ENCODE results near the gene PTGES2. TPM values are rescaled to one million over a fixed set of nuclear protein-coding genes. Genes with fewer than 3 reads are reported as not detected.
A peak's percentile ranks its signal among the peaks of the same experiment; 100 is the strongest.

The PTGES2 gene
- total and polyA plus RNA-seq, 9 of the 15 experiments (the other 6 are each of a cell fraction or from before 2014, with no cell fraction given), result 2.4 to 196 (median 90.1) TPM

- TF ChIP-seq MLLT1 (IDR thresholded peaks at IDR 0.05) (no peak), PTBP1 (IDR thresholded peaks at IDR 0.05; ENCODE audit: low read depth, low read length) (peak; percentile 66; the same call in 1 of the 2 replicates), HDGF (IDR thresholded peaks at IDR 0.05) (no peak), CHD4 (IDR thresholded peaks at IDR 0.05; ENCODE audit: insufficient read depth, insufficient replicate concordance, low read depth, low read length, poor library complexity, severe bottlenecking) (peak; percentile 40), KLF1 (tag; IDR thresholded peaks at IDR 0.05) (peak; percentile 45; the same call in 1 of the 2 replicates), NFIC (IDR thresholded peaks at IDR 0.05) (peak; percentile 87), NR2C1 (IDR thresholded peaks at IDR 0.05) (0 out of 2 replicates have a peak, but pooled peaks have one; percentile 39), NR2C1 (tag; IDR thresholded peaks at IDR 0.05) (peak; percentile 26), EZH2 (IDR thresholded peaks at IDR 0.05; ENCODE audit: borderline replicate concordance, low read depth, low read length) (no peak), CGGBP1 (CRISPR knock-in tag; IDR thresholded peaks at IDR 0.05) (no peak), USF2 (CRISPR knock-in tag; IDR thresholded peaks at IDR 0.05) (peak; percentile 77), THRAP3 (IDR thresholded peaks at IDR 0.05; ENCODE audit: borderline replicate concordance) (no peak), HNRNPLL (IDR thresholded peaks at IDR 0.05; ENCODE audit: low read depth, low read length, poor library complexity, severe bottlenecking) (peak; percentile 34), ZNF644 (tag; IDR thresholded peaks at IDR 0.05; ENCODE audit: low read depth) (no peak), GATA2 (CRISPR knock-in tag; IDR thresholded peaks at IDR 0.05) (peak; percentile 95), ILF3 (IDR thresholded peaks at IDR 0.05; ENCODE audit: borderline replicate concordance) (peak; percentile 49; the same call in 1 of the 2 replicates), ZNF316 (IDR thresholded peaks at IDR 0.05) (no peak), E2F5 (CRISPR knock-in tag; IDR thresholded peaks at IDR 0.05) (no peak), NR3C1 (CRISPR knock-in tag; IDR thresholded peaks at IDR 0.05) (no peak), VEZF1 (CRISPR knock-in tag; IDR thresholded peaks at IDR 0.05) (peak; percentile 80), HMGXB4 (CRISPR knock-in tag; IDR thresholded peaks at IDR 0.05) (no peak), PHB2 (IDR thresholded peaks at IDR 0.05; ENCODE audit: low read depth) (peak; percentile 82)
Measured at GRCh38 chr9:128115187-128116103, 12.1 kb downstream of the PTGES2 start (continued).
